ENCODE measurements around the gene PXMP4.

GRCh38 chr20:33658510-33658909, 61.6 kb downstream of the PXMP4 start:
- no peak for TF ChIP-seq TAF1 (IDR thresholded peaks at IDR 0.05; ENCODE audit: low read depth)
- no peak for TF ChIP-seq RAD21 (IDR thresholded peaks at IDR 0.05; ENCODE audit: low read depth)
- no peak for TF ChIP-seq MAX (IDR thresholded peaks at IDR 0.05)
